Activated T-helper 17 cell treated with anti-CD3 and anti-CD28 coated beads, Interleukin-2, amount 50 U/mL, for 72 hours (primary cell): ENCODE data around the gene SEMA4D. TPM values are rescaled to one million over a fixed set of nuclear protein-coding genes. Genes with fewer than 3 reads are reported as not detected.
A peak's percentile ranks its signal among the peaks of the same experiment; 100 is the strongest.

Source experiments
- ATAC-seq: fragments of 150-1000 bp; cut with Tn5 transposase; replicated peaks from 2 replicates; pipeline ENCODE4 v1.10.0; 2021; ENCODE audit warnings: mild to moderate bottlenecking, moderate library complexity
- H3K27ac Mint-ChIP-seq: one replicate; pipeline ENCODE4 v1.8.0; 2022; ENCODE audit warnings: mixed read lengths
- H3K27me3 Mint-ChIP-seq: one replicate; pipeline ENCODE4 v1.8.0; 2022; ENCODE audit warnings: mixed read lengths
- H3K36me3 Mint-ChIP-seq: one replicate; pipeline ENCODE4 v1.8.0; 2022; ENCODE audit warnings: low read depth, mild to moderate bottlenecking, mixed read lengths
- H3K4me1 Mint-ChIP-seq: one replicate; pipeline ENCODE4 v1.8.0; 2022; ENCODE audit warnings: mixed read lengths
- H3K4me3 Mint-ChIP-seq: one replicate; pipeline ENCODE4 v1.8.0; 2022; ENCODE audit warnings: mild to moderate bottlenecking, mixed read lengths
- H3K9me3 Mint-ChIP-seq: one replicate; pipeline ENCODE4 v1.8.0; 2022; ENCODE audit warnings: mixed read lengths
- total RNA-seq, 2 donors: library from RNA; stranded (reverse); gene quantifications; one replicate each; pipeline ENCODE4 v1.2.3, GENCODE V29; 2022

Gene SEMA4D
- total RNA-seq, 2 donors from 2014 or later = 167 to 263 TPM

GRCh38 chr9:89428222-89428761 is 69.6 kb downstream of the SEMA4D start:
- no peak for ATAC-seq
- H3K4me3 Mint-ChIP-seq = peak overlapping the region; percentile 92
- H3K4me1 Mint-ChIP-seq = peaks cover 60% of the 10 kb centered on the region
- peak overlapping the region; percentile 100 for H3K27ac Mint-ChIP-seq
- peaks cover 75% of the 10 kb centered on the region for H3K36me3 Mint-ChIP-seq
- H3K27me3 Mint-ChIP-seq = no peaks in the 10 kb centered on the region
- no peaks in the 10 kb centered on the region for H3K9me3 Mint-ChIP-seq

DNA sequence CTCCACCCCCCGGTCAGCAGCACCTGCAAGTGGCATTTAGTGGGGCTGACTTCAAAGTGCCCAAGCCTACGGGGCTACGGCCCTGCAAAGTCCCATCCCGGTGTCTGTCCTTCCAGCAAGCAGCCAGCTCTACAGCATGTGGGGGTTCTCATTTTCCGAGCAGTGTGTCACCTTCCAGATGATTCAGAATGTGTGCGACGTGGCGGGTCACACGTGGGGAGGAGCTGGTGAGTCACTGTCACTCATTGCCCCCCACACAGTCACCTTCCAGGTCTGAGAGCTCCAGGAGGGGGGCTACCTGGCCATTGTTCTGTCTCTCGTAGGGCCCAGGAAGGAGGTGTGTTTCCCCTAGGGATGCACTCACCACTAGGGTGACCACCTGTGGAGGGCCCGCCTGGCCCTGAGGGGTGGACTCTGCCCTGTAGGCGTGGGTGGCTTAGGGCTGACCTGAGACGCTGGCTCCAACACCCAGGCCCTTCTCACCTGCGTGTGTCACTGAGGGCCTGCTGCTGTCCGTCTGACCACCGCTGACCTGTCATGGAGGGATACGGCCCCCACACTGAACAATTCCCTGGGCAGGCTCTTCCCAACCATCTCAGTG is 70.2 kb downstream of the SEMA4D start:
- H3K4me3 Mint-ChIP-seq = peak overlapping the region; percentile 92
- H3K36me3 Mint-ChIP-seq = peaks cover 80% of the 10 kb centered on the region
- H3K27me3 Mint-ChIP-seq = no peaks in the 10 kb centered on the region
- peaks cover 62% of the 10 kb centered on the region for H3K4me1 Mint-ChIP-seq
- peak; percentile 75 for ATAC-seq
- H3K27ac Mint-ChIP-seq = peak overlapping the region; percentile 100
- H3K9me3 Mint-ChIP-seq = no peaks in the 10 kb centered on the region

GRCh38 chr9:89426384-89426961 is 71.4 kb downstream of the SEMA4D start:
- Mint-ChIP-seq H3K36me3 (peaks cover 85% of the 10 kb centered on the region), H3K9me3 (no peaks in the 10 kb centered on the region)

GRCh38 chr9:89425921-89426383 is 72.0 kb downstream of the SEMA4D start:
- peak overlapping the region; percentile 92 for H3K4me3 Mint-ChIP-seq
- ATAC-seq = peak; percentile 1

More at GRCh38 chr9:89426384-89426961, 71.4 kb downstream of the SEMA4D start:
- H3K27me3 Mint-ChIP-seq = no peaks in the 10 kb centered on the region
- peak overlapping the region; percentile 92 for H3K4me3 Mint-ChIP-seq
- peak; percentile 50 for ATAC-seq
- H3K4me1 Mint-ChIP-seq = peaks cover 74% of the 10 kb centered on the region
- H3K27ac Mint-ChIP-seq = peak overlapping the region; percentile 100

DNA sequence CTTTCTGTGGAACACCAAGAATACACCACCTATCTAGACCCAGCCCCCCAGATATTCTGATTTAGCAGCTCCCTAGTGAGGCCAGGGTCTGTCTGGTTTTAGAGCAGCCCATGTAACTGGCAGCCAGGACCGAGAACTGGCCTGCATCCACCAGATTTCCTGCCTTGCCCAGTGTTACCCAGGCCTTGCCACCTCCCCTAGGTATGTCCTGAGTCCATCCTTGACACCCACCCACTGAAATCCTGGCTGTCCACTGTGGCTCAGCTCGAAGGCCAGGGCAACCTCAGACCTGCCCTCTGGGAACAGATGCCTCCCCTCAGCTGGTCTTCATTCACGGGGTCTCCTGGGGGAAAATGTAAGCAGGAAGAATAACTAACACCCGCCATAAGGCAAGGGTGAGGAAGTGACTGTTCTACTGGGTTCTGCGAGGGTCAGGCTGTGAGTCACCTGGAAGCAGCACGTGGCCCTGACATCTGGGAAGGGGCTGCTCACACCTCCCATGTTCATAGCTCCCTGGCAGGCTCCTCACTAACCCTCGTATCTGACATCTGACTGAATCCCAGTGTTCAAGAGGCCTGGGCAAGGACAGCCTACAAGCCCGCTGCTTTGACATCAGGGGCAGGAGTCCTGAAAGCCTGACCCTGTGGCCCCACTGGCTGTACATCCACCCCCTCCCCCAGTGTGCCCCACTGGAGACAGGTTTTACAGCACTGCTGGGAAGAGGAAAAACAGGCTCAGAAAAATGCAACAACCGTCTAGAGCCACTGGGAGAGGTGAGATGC is 72.7 kb downstream of the SEMA4D start:
- peak overlapping the region; percentile 92 for H3K4me3 Mint-ChIP-seq

More at GRCh38 chr9:89425921-89426383, 72.0 kb downstream of the SEMA4D start:
- peak overlapping the region; percentile 100 for H3K27ac Mint-ChIP-seq
- H3K36me3 Mint-ChIP-seq = peaks cover 91% of the 10 kb centered on the region
- no peaks in the 10 kb centered on the region for H3K27me3 Mint-ChIP-seq
- peaks cover 76% of the 10 kb centered on the region for H3K4me1 Mint-ChIP-seq
- H3K9me3 Mint-ChIP-seq = no peaks in the 10 kb centered on the region

DNA sequence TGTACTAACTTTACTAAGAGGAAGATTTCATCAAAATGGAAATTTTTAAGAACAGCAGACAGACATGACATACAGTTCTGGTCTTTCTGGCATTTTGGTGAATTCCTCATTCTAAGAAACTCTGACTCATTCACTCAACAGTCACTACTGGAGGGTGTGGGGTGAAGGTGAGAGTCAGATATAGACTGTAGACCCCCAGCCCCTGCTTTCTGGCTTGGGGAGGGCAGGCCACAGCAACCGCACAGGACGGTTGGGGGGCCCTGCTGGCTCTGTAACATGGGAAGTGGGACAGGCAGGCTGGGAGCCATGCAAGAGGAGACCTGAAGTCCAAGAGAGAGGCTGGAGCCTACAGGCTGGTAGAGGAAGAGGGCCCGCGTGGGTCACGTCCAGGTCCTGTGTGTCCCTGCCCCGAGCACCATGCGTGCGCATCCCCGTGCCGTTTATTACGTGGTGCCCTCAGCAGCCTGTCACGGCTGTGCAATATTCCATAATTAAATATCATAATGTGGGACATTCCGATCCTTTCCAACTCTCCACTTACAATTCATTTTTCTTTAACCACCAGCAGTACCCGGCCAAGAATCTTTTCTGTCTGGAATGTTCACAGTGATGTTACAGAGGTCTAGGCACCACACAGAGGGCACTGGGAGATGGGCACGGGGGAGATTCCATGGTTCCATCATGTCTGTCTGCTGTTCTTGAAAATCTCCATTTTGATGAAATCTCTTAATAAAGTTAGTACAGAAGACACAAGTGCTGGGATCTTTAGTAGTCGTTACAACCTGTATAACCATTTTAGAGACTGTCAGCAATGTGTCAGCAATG is 75.5 kb downstream of the SEMA4D start:
- peak; percentile 61 for ATAC-seq
- H3K9me3 Mint-ChIP-seq = no peaks in the 10 kb centered on the region
- peak overlapping the region; percentile 92 for H3K4me3 Mint-ChIP-seq
- H3K4me1 Mint-ChIP-seq = peaks cover 85% of the 10 kb centered on the region
- peaks cover 98% of the 10 kb centered on the region for H3K36me3 Mint-ChIP-seq
- H3K27me3 Mint-ChIP-seq = no peaks in the 10 kb centered on the region
- peak overlapping the region; percentile 100 for H3K27ac Mint-ChIP-seq

More for the DNA sequence above, 72.7 kb downstream of the SEMA4D start:
- Mint-ChIP-seq H3K27ac (peak overlapping the region; percentile 100), H3K36me3 (peaks cover 96% of the 10 kb centered on the region), H3K4me1 (peaks cover 79% of the 10 kb centered on the region), H3K27me3 (no peaks in the 10 kb centered on the region), H3K9me3 (no peaks in the 10 kb centered on the region)
- ATAC-seq = no peak

DNA sequence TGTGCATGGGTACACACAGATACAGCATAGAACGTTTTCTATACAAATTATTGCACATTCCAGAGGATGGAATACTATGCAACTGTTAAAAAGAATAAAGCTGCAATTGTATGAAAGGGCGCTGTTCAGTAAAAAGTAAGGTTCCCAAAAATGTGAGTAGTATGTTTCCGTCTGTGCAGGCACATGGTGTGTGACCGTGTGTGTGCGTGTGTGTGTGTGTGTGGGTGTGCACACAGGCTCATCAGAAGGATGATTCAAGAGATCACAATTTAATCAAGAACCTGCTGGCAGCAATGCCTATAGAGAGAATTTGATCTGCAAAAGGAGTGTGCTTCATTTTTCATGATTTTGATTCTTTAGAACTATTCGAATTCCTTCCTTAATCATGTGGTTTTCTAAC is 76.3 kb downstream of the SEMA4D start:
- peaks cover 98% of the 10 kb centered on the region for H3K36me3 Mint-ChIP-seq
- ATAC-seq = no peak
- peak overlapping the region; percentile 100 for H3K27ac Mint-ChIP-seq
- H3K4me1 Mint-ChIP-seq = peaks cover 83% of the 10 kb centered on the region
- H3K4me3 Mint-ChIP-seq = peak overlapping the region; percentile 92
- no peaks in the 10 kb centered on the region for H3K27me3 Mint-ChIP-seq
- no peaks in the 10 kb centered on the region for H3K9me3 Mint-ChIP-seq

GRCh38 chr9:89420397-89421178 is 77.3 kb downstream of the SEMA4D start:
- peak overlapping the region; percentile 100 for H3K27ac Mint-ChIP-seq
- no peaks in the 10 kb centered on the region for H3K27me3 Mint-ChIP-seq
- peaks cover 98% of the 10 kb centered on the region for H3K36me3 Mint-ChIP-seq
- no peaks in the 10 kb centered on the region for H3K9me3 Mint-ChIP-seq
- peak overlapping the region; percentile 92 for H3K4me3 Mint-ChIP-seq
- ATAC-seq = no peak
- H3K4me1 Mint-ChIP-seq = peaks cover 79% of the 10 kb centered on the region

GRCh38 chr9:89419978-89420394 is 77.9 kb downstream of the SEMA4D start:
- H3K4me1 Mint-ChIP-seq = peaks cover 73% of the 10 kb centered on the region
- peaks cover 98% of the 10 kb centered on the region for H3K36me3 Mint-ChIP-seq
- H3K27me3 Mint-ChIP-seq = no peaks in the 10 kb centered on the region
- ATAC-seq = peak; percentile 60
- H3K27ac Mint-ChIP-seq = peak overlapping the region; percentile 100
- H3K9me3 Mint-ChIP-seq = no peaks in the 10 kb centered on the region
- peak overlapping the region; percentile 92 for H3K4me3 Mint-ChIP-seq

DNA sequence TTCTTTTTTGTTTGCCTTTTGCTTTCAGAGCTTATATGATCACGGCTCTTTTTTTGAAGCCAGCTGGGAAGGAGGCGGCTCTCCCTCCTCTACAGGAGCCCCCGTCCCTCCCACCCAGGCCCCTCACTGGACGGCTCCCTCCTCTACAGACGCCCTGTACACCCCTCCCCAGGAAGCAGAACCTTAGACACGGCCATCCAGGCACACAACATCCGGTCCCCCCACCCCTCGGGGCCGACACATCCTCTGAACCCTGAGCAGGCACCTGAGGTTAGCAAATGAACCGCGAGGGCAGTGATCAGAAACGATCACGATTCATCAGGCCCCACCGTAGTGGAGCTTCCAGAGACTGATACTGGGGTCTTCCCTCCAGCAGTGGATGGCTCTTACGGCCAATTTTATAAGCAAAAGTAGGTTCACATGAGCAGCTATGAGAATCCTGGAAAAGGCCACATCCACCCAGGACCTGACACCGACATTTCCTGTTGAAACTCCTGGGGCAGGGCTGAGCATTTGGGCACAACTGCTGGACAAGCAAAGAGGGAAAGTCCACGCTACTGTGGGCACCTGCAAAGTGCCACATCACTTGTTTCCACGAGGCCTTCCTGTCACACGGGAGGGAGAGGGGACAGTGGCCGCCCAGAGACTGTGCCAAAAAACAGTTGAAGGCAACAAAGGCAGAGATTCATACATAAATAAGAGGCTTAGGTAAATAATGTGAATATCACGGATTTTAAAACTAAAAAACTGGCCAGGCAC is 78.9 kb downstream of the SEMA4D start:
- Mint-ChIP-seq H3K36me3 (peaks cover 97% of the 10 kb centered on the region), H3K27me3 (no peaks in the 10 kb centered on the region), H3K4me3 (peak overlapping the region; percentile 92), H3K27ac (peak overlapping the region; percentile 100), H3K9me3 (no peaks in the 10 kb centered on the region), H3K4me1 (peaks cover 64% of the 10 kb centered on the region)
- ATAC-seq = peak; percentile 37

DNA sequence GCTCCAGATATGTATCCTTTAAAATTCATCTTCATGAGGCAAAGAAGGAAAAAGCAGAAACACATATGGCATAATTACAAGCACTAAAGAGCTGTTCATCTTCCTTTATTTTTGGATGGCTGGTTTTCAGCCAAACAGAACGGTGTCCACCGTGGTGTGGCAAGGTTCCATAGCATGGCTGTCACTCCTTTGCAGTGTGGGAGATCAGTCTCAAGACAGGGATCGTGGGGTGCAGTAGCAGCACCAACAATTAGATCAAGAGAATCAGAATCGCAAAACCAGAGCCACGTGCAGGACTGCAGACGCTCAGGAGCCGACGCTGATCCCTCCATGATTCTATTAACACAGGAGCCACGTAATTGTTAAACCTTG is 79.5 kb downstream of the SEMA4D start:
- Mint-ChIP-seq H3K9me3 (no peaks in the 10 kb centered on the region), H3K27me3 (no peaks in the 10 kb centered on the region), H3K4me3 (peak overlapping the region; percentile 92), H3K27ac (peak overlapping the region; percentile 100), H3K4me1 (peaks cover 61% of the 10 kb centered on the region), H3K36me3 (peaks cover 97% of the 10 kb centered on the region)
- no peak for ATAC-seq

- Mint-ChIP-seq H3K4me1 (peaks cover 64% of the 10 kb centered on the region), H3K27me3 (no peaks in the 10 kb centered on the region), H3K27ac (peak overlapping the region; percentile 100), H3K9me3 (no peaks in the 10 kb centered on the region), H3K4me3 (peak overlapping the region; percentile 92), H3K36me3 (peaks cover 97% of the 10 kb centered on the region)
- ATAC-seq = peak; percentile 8
These were observed 80.0 kb downstream of the SEMA4D start for GRCh38 chr9:89417832-89418473.
